HG03097 (cell line): Measurements from ENCODE around the gene RAB3D.

Experiments used
- ATAC-seq: cut with Tn5 transposase; IDR thresholded peaks from one replicate; pipeline ENCODE4 v1.9.1; 2021; ENCODE audit not compliant: unreplicated experiment, low FRiP score

The RAB3D gene

DNA sequence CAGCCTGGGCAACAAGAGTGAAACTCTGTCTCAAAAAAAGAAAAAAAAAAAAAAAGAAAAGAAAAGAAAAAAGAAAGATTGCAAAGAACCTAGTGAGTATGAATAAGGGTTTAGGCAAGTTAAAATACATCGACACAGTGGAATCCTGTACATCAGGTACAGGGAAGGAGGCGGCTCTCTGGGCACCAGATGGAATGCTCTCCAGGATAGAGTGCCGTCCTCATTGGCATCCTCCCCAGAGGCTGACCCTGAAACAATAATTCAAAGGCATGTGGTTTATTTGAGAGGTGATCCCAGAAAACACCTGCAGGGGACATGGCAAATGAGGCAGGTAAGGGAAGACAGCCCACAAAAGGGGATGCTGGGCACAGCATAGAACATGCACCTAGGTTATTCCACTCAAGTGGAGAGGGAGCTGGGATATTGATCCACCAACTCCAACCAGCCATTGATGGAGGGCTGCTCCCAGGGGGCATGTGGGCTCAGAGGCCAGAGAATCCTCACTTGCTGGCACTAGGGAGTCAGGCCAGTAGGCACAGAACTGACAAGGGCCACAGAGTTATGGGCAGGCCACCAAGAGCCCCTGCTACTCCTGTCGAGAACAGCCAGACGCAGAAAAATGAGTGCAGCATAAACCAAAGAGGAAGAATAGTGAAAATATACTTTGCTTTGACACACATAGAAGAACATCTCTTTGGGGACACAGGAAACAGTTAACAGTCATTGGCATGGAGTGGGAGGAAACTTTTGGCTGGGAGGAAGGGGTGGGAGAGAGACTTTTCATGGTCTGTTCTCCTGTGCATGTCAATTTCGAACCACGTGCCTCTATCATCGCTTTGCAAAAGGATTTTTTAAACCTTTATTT, 39.3 kb downstream of the RAB3D start:
- no peak for ATAC-seq

DNA sequence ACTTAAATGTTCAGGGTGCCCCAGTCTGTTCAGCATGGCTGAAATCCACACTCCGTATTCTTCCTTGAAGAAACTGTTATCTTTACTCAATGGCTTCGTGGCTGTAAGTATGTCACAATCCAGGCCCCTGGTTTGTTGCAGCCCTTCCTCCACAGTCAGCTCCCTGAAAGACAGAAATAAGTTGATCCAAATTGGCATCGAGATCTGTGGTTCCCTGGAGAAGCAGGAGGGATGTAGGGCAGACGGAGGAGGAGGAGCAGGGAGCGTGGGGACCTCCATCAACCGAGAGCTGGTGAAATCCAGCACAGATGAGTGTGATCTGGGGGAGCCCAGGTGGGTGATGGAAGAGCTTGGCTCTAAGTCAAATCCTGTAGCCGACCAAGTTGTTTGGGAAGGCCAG, 43.2 kb downstream of the RAB3D start:
- ATAC-seq: no peak

- ATAC-seq: no peak
These were observed 43.7 kb downstream of the RAB3D start, which contains the start of gene TSPAN16 for GRCh38 chr19:11295665-11296245. TSS of gene TSPAN16 (plus strand) at chr19:11296160. CDS start at chr19:11296298, 138 bp downstream.

DNA sequence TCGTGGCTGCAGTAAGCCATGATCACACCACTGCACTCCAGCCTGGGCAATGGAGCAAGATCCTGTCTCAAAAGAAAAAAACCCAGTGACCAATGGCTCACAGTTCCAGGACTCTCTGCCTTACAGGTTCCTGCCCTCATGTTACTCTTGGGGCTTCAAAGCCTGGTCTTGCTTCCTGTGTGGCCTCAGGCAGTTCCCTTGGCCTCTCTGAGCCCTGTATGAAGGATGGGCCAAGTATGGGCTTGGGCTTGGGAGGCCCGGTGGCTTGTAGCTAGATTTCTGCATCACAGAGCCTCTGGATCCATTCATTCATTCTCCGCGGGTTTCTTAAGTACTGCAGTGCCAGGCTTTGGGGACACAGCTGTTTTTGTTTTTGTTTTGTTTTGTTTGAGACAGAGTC, 44.3 kb downstream of the RAB3D start:
- no peak for ATAC-seq

- ATAC-seq: no peak
These were observed 45.7 kb downstream of the RAB3D start for GRCh38 chr19:11293433-11294389.

GRCh38 chr19:11291991-11292390, 47.5 kb downstream of the RAB3D start:
- ATAC-seq: no peak

DNA sequence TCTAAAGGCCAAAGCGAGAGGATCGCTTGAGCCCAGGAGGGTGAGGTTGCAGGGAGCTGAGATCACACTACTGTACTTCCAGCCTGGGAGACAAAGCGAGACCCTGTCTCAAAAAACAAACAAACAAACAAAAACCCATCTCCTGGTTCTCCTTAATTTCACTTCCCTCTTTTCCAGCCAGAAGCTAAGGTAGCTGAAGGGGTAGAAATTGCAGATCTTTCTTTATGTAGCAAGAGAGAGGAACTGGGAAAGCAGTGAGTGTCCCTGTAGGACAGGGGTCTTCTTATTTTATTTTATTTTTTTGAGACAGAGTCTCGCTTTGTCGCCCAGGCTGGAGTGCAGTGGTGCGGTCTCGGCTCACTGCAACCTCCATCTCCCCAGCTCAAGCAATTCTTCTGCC, 48.0 kb downstream of the RAB3D start:
- no peak for ATAC-seq

DNA sequence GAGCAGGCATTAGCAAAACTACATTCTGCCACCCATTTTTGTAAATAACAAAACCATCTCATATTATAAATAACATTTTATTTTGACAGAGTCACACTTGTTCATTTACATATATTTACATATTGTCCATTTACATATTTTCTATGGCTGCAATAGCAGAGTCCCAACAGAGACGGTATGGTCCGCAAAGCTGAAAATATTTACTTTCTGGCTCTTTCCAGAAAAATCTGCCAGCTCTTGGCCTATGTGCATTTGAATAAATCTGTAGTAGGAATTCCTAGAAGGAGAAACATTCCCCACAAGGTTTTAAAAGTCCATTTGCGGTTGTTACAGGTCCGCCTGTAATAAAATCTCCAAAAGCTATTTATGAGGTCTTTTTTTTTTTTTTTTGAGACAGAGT, 49.2 kb downstream of the RAB3D start:
- ATAC-seq: no peak

- no peak for ATAC-seq
These were observed 51.1 kb downstream of the RAB3D start for GRCh38 chr19:11288349-11288748.

DNA sequence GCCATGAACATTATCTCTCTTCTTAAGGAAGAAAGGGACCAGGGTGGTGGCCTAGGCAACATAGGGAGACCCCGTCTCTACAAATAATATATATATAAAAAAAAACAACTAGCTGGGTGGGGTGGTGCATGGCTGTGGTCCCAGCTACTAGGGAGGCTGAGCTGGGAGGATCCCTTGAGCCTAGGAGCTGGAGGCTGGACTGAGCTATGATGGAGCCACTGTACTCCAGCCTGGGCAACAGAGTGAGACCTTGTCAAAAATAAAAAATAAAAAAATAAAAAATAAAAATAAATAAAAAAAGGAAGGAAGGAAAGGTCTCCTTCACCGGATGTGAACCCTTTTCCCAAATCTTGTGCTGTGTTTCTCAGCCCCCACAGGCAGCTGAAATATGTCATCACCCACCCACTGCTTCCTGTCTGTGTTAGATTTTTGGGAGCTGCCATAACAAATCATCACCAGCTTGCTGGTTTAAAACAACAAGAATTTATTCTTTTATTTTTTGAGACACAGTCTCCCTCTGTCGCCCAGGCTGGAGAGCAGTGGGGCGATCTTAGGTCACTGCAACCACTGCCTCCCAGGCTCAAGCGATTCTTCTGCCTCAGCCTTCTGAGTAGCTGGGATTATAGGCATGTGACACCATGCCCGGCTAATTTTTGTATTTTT, 53.0 kb downstream of the RAB3D start:
- ATAC-seq: no peak

- ATAC-seq: no peak
These were observed 54.9 kb downstream of the RAB3D start for GRCh38 chr19:11284515-11284914.

DNA sequence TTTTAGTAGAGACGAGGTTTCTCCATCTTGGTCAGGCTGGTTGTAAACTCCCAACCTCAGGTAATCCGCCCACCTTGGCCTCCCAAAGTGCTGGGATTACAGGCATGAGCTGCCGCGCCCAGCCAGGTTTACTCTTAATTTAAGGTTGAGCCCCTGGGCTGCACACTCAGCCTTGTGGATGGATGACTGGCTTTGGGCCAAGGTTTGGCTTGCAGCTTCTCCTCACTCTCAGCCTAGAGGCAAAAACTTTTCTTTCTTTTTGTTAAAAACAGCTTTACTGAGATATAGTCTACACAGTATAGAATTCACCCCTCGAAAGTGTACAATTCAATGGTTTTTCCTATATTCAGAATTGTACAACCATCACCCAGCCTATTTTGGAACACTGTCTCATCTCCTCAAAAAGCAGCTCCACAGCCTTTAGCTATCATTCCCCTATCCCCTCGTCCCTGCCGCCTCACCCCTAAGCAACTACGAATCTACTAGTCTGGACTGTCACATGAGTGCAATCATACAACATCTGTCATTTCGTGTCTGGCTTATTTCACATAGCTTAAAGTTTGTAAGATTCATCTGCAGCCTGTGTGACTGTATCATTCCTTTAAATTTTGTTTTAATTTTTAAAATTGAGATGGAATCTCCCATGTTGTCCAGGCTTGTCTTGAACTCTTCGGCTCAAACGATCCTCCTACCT, 58.0 kb downstream of the RAB3D start:
- ATAC-seq: no peak

DNA sequence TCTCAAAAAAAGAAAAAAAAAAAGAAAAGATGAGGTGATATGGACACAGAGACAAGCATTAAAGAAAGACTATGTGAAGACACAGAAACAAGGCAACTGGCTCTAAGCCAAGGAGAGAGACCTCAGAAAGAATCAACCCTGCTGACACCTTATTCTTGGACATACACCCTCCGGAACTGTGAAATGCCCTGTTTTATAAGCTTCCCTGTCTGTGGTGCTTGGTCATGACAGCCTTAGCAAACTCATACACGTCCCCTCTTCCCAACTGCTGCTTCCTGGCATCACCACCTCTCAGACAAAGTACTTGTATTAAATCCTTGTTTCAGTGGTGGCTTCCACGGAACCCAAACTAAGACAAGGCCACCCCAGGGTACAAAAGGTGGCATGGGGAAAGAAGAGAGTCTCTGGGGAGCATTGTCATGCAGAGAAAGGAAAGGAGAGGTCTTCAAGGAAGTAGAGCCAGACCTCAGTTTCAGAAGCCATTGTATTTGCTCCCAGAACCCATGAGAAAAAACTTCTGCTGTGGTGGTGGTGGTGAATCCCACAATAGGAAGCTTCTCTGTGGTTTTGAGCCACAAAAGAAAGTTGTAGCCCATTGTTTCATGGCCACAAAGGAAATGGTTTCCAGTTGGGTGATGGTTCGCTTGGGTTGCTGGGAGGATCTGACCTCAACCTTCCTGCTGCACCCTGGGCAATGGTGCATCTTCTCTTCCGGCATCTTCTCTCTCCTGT, 59.8 kb downstream of the RAB3D start:
- peak; percentile 43 for ATAC-seq

DNA sequence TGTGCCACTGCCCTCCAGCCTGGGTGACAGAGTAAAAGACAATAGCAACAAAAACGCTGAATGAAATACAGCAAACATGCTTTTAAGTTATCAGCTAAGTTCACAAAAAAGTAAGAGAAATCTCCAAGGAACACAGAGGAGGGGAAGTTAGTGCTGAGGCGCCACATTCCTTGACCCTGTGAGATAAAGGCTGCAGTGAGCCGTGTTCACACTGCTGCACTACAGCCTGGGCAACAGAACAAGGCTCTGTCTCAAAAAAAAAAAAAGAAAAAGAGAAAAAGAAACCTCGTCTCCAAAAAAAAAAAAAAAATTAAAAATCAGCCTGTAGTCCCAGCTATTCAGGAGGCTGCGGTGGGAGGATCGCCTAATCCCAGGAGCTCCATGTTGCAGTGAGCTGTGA, 60.8 kb downstream of the RAB3D start:
- ATAC-seq: no peak

- no peak for ATAC-seq
These were observed 64.8 kb downstream of the RAB3D start for GRCh38 chr19:11274533-11275086.

GRCh38 chr19:11273989-11274388, 65.5 kb downstream of the RAB3D start:
- ATAC-seq: no peak

- no peak for ATAC-seq
These were observed 66.2 kb downstream of the RAB3D start for GRCh38 chr19:11273296-11273695.
